BJ (cell line): ENCODE measurements around the gene CD93. TPM values are rescaled to one million over a fixed set of nuclear protein-coding genes. Genes with fewer than 3 reads are reported as not detected.

ENCODE experiments used
- CTCF ChIA-PET: fragments of 350-600 bp; formaldehyde crosslinking; extraction: SDS; loops from one replicate; lab custom pipeline; 2021; ENCODE audit warnings: antibody characterized with exemption, inconsistent platforms; lab: Yijun Ruan, JAX
- POLR2A ChIA-PET: fragments of 300-600 bp; sonication (Branson Sonifier 250); formaldehyde crosslinking; extraction: SDS; loops from one replicate; lab custom pipeline; 2021; ENCODE audit warnings: antibody characterized with exemption; lab: Charles Lee
- DNase-seq: peaks from one replicate; pipeline ENCODE4 v3.0.0-alpha.2; 2011; ENCODE audit warnings: low read depth
- H3K27me3 ChIP-seq: 2 replicates; pipeline ENCODE4 v1.6.0; 2011; ENCODE audit warnings: low read length; ENCODE audit not compliant: control insufficient read depth, insufficient read depth
- H3K36me3 ChIP-seq: 2 replicates; pipeline ENCODE4 v1.5.1; 2011; ENCODE audit warnings: low read length; ENCODE audit not compliant: control insufficient read depth, insufficient read depth
- H3K4me3 ChIP-seq: 2 replicates; pipeline ENCODE4 v1.5.1; 2011; ENCODE audit warnings: low read depth, mild to moderate bottlenecking, control low read depth, low read length
- polyA plus RNA-seq: library from polyadenylated mRNA; depleted of rRNA; stranded (reverse); fragments of >200 nt; gene quantifications from 2 replicates; pipeline ENCODE4 v1.2.3, GENCODE V29; 2011
- TF ChIP-seq, protein P1 (sequence below): IDR thresholded peaks from 2 replicates; pipeline ENCODE4 v1.5.1; 2011; ENCODE audit warnings: low read depth, mild to moderate bottlenecking, control low read depth, inconsistent platforms, low read length, moderate library complexity; ENCODE audit not compliant: insufficient read depth

Gene CD93
- polyA plus RNA-seq, 1 experiment = not detected

DNA sequence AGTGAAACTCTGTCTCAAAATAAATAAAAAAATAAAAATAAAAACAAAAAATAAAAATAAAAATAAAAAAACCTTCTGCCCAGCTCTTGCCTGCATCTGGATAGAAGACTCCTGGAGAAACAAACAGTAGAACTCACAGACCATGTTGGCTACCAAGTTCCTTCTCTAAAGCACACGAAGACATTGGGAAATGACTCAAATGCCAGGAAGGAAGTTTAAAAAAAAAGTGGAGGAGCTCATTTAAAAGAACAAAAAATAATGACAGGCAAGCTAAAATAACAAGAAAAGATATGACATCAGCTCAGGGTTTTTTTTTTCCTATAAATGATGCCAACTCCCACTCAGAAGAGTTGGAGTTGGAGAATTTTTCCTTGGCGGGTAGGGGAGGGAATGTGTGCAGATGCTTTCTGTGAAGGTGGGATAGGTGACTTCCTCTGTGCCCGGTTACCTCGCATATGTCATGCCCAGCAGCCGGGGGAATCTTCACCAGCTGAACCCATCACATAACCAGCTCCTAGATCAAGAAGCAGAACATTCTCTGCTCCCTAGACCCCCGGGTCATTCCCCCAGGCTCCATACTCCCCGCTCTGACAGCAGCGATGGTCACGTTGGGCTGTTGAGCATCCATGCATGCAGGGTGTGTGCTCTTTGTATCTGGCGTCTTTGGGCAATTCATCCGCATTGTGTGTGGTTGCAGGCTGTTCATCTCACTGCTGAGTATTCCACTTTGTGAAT, 17.3 kb upstream of the CD93 start:
- no peak for DNase-seq
- CTCF ChIA-PET = interaction anchor here (0.6 to 1.2 kb wide), 2 partner anchors 13 to 337 kb away, joined by 3 to 4 read pairs; no protein-coding TSS in a partner anchor
- no peak overlapping the region for H3K4me3 ChIP-seq
- H3K27me3 ChIP-seq = no peaks in the 10 kb centered on the region
- no peaks in the 10 kb centered on the region for H3K36me3 ChIP-seq
- POLR2A ChIA-PET = no interaction called here
- TF ChIP-seq, protein P1, sequence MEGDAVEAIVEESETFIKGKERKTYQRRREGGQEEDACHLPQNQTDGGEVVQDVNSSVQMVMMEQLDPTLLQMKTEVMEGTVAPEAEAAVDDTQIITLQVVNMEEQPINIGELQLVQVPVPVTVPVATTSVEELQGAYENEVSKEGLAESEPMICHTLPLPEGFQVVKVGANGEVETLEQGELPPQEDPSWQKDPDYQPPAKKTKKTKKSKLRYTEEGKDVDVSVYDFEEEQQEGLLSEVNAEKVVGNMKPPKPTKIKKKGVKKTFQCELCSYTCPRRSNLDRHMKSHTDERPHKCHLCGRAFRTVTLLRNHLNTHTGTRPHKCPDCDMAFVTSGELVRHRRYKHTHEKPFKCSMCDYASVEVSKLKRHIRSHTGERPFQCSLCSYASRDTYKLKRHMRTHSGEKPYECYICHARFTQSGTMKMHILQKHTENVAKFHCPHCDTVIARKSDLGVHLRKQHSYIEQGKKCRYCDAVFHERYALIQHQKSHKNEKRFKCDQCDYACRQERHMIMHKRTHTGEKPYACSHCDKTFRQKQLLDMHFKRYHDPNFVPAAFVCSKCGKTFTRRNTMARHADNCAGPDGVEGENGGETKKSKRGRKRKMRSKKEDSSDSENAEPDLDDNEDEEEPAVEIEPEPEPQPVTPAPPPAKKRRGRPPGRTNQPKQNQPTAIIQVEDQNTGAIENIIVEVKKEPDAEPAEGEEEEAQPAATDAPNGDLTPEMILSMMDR = no peak

DNA sequence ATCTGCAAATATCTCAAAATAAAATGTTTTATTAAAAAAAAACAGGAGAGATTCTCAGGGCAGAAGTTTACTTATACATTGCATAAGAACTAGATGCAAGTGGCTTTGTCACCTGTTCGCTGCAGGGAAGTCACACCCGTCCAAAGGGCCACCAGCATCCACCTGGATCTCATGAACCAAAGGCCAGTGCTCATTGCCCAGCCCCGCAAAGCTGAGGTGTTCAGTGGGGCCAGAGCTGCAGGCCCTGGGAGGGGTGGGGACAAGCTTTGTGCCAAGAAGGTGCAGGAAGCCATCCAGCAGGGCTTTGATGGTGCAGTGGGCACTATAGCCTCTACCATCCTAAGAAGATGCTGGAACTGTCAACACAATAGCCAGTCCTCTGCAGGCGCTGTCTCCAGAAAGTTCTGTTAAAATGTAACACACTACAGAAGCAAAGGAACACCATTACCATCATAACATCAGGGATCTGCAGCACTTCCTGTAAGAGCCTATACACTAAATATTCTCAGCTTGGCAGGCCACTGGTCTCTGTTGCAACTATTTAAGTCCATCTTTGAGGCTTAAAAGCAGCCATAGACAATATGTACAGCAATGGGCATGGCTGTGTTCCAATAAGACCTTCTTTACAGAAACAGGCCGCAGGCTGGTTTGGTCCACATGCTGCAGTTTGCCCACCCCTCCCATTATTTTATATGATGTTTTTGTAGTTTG, 15.7 kb upstream of the CD93 start:
- CTCF ChIA-PET = interaction anchor here (0.7 kb wide), 1 partner anchor 536 kb away, joined by 4 read pairs; no protein-coding TSS in a partner anchor
- TF ChIP-seq, protein P1 = no peak
- Histone ChIP-seq H3K4me3 (no peak overlapping the region), H3K27me3 (no peaks in the 10 kb centered on the region), H3K36me3 (no peaks in the 10 kb centered on the region)
- POLR2A ChIA-PET = no interaction called here
- DNase-seq = no peak

DNA sequence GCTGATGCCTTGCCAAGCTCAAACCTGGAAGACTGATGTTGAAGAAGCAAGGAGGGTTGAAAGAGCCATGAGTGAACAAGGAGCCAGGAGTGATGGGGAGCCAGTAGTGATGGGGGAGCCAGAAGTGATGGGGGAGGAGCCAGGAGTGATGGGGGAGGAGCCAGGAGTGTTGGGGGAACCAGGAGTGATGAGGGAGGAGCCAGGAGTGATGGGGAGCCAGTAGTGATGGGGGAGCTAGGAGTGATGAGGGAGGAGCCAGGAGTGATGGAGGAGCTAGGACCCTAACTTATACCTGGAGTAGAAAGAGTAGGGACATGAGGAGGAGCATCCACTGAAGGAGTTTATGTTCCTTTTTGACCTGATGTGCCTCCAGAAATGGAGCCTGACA, 14.6 kb upstream of the CD93 start:
- POLR2A ChIA-PET = no interaction called here
- Histone ChIP-seq H3K4me3 (no peak overlapping the region), H3K27me3 (no peaks in the 10 kb centered on the region), H3K36me3 (no peaks in the 10 kb centered on the region)
- no peak for DNase-seq
- CTCF ChIA-PET = no interaction called here
- TF ChIP-seq, protein P1 = no peak

DNA sequence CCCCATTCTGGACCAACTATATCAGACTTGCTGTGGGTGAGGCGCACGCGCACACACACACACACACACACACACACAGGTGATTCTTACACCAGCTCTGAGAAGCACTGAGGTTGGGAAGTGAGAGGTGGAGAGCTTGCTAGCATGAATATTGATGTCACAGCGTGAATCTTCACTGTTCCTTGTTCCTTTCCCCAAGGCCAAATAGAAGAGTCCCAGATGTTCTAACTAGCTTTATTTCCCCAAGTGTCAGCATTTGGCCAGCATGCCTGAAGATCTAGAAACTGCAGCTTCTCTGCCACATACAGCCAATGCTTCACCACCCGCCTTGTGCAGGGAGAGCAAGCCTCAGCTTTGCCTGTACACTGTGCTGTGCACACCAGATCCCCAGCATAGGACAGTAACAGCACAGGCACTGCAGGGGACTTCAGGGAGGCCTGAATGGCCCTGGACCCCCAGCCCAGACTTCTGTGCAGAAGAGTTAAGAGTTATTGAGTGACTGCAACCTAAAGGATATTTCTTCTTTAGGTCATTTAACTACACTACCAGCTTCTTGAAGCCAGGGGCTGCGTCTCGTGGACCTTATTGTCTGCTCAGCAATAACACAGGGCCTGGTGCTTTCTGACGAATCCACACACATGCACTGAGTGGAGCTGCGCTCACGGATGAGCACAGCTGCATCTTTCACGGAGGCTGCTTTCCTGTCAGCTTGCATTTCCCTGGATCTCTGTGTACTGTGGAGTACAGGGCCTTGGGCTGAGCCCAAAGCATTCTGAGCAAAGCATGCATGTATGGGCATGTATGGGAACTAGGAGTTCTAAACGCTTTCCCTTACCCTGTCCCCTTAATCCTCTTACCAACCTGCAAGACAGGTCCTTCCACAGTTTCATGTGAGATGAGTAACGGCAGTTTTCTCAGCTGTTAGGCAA, 13.9 kb upstream of the CD93 start:
- CTCF ChIA-PET = no interaction called here
- Histone ChIP-seq H3K27me3 (no peaks in the 10 kb centered on the region), H3K4me3 (no peak overlapping the region), H3K36me3 (no peaks in the 10 kb centered on the region)
- TF ChIP-seq, protein P1 = no peak
- no peak for DNase-seq
- POLR2A ChIA-PET = no interaction called here
